Measurements from ENCODE around the gene TMTC1.

TMTC1 gene

GRCh38 chr12:29508949-29509348, 274.8 kb downstream of the TMTC1 start:
- Histone ChIP-seq H3K4me3 (ENCODE audit: low read depth, low read length) (no peak overlapping the region), H3K9me3 (no peaks in the 10 kb centered on the region), H3K4me1 (no peaks in the 10 kb centered on the region), H3K36me3 (no peaks in the 10 kb centered on the region), H3K27me3 (no peaks in the 10 kb centered on the region)
- no peak for TF ChIP-seq CTCF (IDR thresholded peaks at IDR 0.05; ENCODE audit: low read depth, low read length)
- DNase-seq, result no peak

GRCh38 chr12:29505122-29505521, 278.6 kb downstream of the TMTC1 start:
- Histone ChIP-seq H3K9me3 (no peaks in the 10 kb centered on the region), H3K4me3 (ENCODE audit: low read depth, low read length) (no peak overlapping the region), H3K4me1 (no peaks in the 10 kb centered on the region), H3K36me3 (no peaks in the 10 kb centered on the region), H3K27me3 (no peaks in the 10 kb centered on the region)
- DNase-seq, result no peak
- no peak for TF ChIP-seq CTCF (IDR thresholded peaks at IDR 0.05; ENCODE audit: low read depth, low read length)

GRCh38 chr12:29503283-29503682, 280.5 kb downstream of the TMTC1 start:
- TF ChIP-seq CTCF (IDR thresholded peaks at IDR 0.05; ENCODE audit: low read depth, low read length), result no peak
- H3K4me1 ChIP-seq, result no peaks in the 10 kb centered on the region
- no peak for DNase-seq

GRCh38 chr12:29499235-29499634, 284.5 kb downstream of the TMTC1 start:
- no peak for DNase-seq
- TF ChIP-seq CTCF (IDR thresholded peaks at IDR 0.05; ENCODE audit: low read depth, low read length), result no peak
- Histone ChIP-seq H3K27me3 (no peaks in the 10 kb centered on the region), H3K4me1 (no peaks in the 10 kb centered on the region), H3K36me3 (no peaks in the 10 kb centered on the region), H3K4me3 (ENCODE audit: low read depth, low read length) (no peak overlapping the region), H3K9me3 (no peaks in the 10 kb centered on the region)

More at GRCh38 chr12:29503283-29503682, 280.5 kb downstream of the TMTC1 start:
- no peaks in the 10 kb centered on the region for H3K36me3 ChIP-seq
- no peaks in the 10 kb centered on the region for H3K9me3 ChIP-seq
- H3K27me3 ChIP-seq, result no peaks in the 10 kb centered on the region
- no peak overlapping the region for H3K4me3 ChIP-seq (ENCODE audit: low read depth, low read length)

GRCh38 chr12:29497588-29497987, 286.2 kb downstream of the TMTC1 start, which contains the start of gene OVCH1:
OVCH1 (minus strand) TSS chr12:29497686; CDS start chr12:29497686, 0 bp downstream.
- no peaks in the 10 kb centered on the region; the same call in 1 of the 2 replicates for H3K27me3 ChIP-seq
- TF ChIP-seq CTCF (IDR thresholded peaks at IDR 0.05; ENCODE audit: low read depth, low read length), result no peak
- H3K4me1 ChIP-seq, result no peaks in the 10 kb centered on the region
- no peaks in the 10 kb centered on the region for H3K9me3 ChIP-seq
- DNase-seq, result no peak
- H3K36me3 ChIP-seq, result no peaks in the 10 kb centered on the region
- H3K4me3 ChIP-seq (ENCODE audit: low read depth, low read length), result no peak within 1 kb of the TSS

- Histone ChIP-seq H3K9me3 (no peaks in the 10 kb centered on the region), H3K4me3 (ENCODE audit: low read depth, low read length) (no peak overlapping the region), H3K4me1 (no peaks in the 10 kb centered on the region), H3K27me3 (no peaks in the 10 kb centered on the region; the same call in 1 of the 2 replicates), H3K36me3 (no peaks in the 10 kb centered on the region)
- TF ChIP-seq CTCF (IDR thresholded peaks at IDR 0.05; ENCODE audit: low read depth, low read length), result no peak
- no peak for DNase-seq
These were observed 290.9 kb downstream of the TMTC1 start for GRCh38 chr12:29492891-29493290.

Measured in BE2C (cell line).